SU-DHL-6 (cell line): Measurements from ENCODE around the gene PRPSAP1.

Experiments used
- EZH2phosphoT487 ChIP-seq: fragments of 200-600 bp; sonication (generic), shearing (Covaris generic); conservative IDR thresholded peaks from 2 replicates; pipeline ENCODE4 v1.6.1; 2018; ENCODE audit warnings: mild to moderate bottlenecking, antibody characterized with exemption, low read length, moderate library complexity, mixed read lengths
- TF ChIP-seq, protein P1 (sequence below): fragments of 200-600 bp; sonication (generic); IDR thresholded peaks from one replicate; pipeline ENCODE4 v1.5.1; 2017; ENCODE audit warnings: antibody characterized with exemption, mild to moderate bottlenecking, low read length, moderate library complexity; ENCODE audit not compliant: insufficient read depth, poor library complexity, severe bottlenecking

DNA sequence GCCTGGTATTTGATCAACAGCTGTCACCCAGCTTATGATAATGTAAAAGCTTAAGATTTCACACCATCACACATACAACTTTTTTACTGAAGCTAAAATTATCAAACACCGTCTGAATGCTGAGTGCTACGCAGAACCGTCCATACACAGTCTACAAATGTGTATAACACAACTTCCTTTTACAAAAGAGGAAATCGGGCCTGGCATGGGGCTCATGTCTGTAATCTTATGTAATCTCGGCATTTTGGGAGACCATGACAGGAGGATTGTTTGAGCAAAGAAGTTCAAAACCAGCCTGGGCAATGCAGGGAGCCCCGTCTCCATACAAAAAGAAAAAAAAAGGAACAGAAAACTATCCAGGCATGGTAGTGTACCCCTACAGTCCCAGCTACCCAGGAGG, 26.0 kb downstream of the PRPSAP1 start:
- TF ChIP-seq, protein P1, sequence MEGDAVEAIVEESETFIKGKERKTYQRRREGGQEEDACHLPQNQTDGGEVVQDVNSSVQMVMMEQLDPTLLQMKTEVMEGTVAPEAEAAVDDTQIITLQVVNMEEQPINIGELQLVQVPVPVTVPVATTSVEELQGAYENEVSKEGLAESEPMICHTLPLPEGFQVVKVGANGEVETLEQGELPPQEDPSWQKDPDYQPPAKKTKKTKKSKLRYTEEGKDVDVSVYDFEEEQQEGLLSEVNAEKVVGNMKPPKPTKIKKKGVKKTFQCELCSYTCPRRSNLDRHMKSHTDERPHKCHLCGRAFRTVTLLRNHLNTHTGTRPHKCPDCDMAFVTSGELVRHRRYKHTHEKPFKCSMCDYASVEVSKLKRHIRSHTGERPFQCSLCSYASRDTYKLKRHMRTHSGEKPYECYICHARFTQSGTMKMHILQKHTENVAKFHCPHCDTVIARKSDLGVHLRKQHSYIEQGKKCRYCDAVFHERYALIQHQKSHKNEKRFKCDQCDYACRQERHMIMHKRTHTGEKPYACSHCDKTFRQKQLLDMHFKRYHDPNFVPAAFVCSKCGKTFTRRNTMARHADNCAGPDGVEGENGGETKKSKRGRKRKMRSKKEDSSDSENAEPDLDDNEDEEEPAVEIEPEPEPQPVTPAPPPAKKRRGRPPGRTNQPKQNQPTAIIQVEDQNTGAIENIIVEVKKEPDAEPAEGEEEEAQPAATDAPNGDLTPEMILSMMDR = no peak
- no peak for TF ChIP-seq EZH2phosphoT487
